Measurements from ENCODE around the gene SLC35E1.
"Not testable (repeated sequence)": the region's sequence is repeated elsewhere in the genome, so short reads cannot be mapped to it uniquely, and the experiment has no call there.

SLC35E1 gene

DNA sequence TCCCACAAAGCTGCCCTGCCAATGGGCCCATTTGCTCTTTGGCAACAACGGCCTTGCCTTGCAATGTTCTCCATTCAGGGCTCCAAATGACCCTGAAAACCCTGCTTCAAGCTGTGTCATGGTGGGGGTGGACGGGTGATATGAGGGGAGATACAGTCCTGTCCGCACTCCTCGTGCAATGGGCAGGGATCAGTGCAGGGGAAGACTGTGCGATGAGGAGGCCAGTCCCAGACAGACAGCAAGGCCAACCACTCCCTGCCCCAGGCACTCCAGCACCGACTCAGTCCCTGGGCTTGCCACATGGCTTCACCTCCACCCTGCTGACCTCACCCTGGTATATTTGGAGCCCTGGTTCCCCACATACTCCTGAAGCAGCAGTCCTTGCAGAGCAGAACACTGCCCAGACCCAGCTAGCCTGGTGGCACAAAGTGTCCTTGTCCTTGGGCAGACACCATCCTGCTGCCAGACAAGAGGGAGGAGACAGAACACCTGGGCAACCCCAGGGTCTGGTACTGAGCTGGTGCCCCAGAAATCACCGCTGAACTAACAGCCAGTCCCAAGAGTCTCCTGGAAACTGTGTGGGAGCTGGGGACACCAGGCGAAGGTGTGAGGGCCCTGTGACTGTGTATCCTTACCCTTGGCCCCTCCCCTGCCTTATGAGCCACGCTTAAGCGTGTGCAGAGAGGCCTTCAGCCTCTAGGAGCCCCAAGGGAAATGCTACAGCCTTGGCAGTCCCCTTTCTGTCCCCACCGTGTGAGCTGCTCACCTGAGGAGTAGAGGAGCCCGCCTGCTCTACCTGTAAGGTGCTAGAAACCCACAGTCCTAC is 9.1 kb upstream of the SLC35E1 start:
- DNase-seq (ENCODE audit: low spot score): no peak

DNA sequence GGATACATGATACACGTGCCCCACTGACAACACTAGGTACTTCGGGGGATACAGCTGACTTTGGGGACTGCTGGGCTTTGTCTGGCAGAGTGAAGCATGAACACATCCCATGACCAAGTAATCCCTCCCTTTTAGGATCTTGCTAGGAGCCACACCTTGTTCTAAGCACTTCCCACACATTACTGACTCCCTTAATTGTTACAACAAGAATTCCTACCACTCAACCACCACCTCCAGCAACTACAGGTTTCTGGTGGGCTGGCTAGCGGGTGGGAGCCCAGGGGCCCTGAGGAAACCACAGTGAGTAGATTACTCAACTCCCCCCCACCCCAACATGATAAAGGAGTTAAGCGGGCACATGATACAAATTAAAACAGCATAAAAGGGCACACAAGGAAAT is 7.2 kb upstream of the SLC35E1 start:
- DNase-seq (ENCODE audit: low spot score): no peak

- DNase-seq (ENCODE audit: low spot score): no peak
These were observed 5.3 kb upstream of the SLC35E1 start for GRCh38 chr19:16577531-16577985.

DNA sequence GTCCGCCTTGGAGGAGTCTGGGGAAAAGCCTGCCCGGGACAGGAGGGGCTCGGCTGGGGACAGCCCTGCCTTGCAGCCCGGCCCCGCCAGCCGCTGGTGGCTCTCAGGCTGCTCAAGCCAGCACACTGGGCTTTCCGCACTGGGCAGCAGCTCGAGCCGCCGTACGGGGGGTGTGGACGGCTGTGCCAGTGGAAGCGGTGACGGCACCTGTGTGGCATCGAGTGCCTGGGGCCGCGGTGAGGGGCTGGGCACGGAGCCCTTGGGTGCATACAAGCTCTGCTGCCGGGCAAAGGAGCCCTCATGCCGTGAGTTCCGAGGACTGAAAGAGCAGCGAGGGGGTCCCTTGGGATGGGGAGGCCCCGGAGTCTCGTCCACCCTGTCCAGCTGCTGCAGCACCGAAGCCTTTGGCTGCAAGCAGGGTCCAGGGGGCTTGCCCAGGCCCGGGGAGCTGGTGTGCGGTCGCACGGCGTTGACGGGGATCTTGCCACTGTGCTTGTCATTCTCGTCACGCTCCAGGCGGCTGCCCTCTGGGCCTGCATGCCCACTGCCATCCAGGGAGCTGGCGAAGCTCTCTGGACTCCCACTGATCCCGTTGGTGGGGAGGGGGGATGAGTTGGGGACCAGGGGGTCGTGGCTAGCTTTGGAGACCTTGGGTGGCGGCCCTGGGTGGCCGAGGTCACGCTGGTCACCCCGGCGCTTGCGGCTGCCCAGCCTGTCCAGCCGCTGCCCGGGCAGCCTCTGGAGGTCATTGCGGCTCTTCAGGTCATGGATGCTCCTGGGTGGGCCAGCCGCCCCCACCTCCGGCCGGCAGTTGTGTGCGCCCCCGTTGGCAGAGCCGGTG is 4.7 kb upstream of the SLC35E1 start:
- no peak for DNase-seq (ENCODE audit: low spot score)

GRCh38 chr19:16575861-16576689 is 3.9 kb upstream of the SLC35E1 start:
- no peak for DNase-seq (ENCODE audit: low spot score)

GRCh38 chr19:16575282-16575681 is 3.1 kb upstream of the SLC35E1 start:
- no peak for DNase-seq (ENCODE audit: low spot score)

GRCh38 chr19:16573925-16574324 is 1.7 kb upstream of the SLC35E1 start:
- no peak for DNase-seq (ENCODE audit: low spot score)

- no peak for DNase-seq (ENCODE audit: low spot score)
These were observed 1.1 kb upstream of the SLC35E1 start for GRCh38 chr19:16573296-16573695.

- no peak for DNase-seq (ENCODE audit: low spot score)
These were observed 338 bp downstream of the SLC35E1 start for GRCh38 chr19:16571822-16572331.

GRCh38 chr19:16571283-16571682 is 932 bp downstream of the SLC35E1 start:
- no peak for DNase-seq (ENCODE audit: low spot score)

DNA sequence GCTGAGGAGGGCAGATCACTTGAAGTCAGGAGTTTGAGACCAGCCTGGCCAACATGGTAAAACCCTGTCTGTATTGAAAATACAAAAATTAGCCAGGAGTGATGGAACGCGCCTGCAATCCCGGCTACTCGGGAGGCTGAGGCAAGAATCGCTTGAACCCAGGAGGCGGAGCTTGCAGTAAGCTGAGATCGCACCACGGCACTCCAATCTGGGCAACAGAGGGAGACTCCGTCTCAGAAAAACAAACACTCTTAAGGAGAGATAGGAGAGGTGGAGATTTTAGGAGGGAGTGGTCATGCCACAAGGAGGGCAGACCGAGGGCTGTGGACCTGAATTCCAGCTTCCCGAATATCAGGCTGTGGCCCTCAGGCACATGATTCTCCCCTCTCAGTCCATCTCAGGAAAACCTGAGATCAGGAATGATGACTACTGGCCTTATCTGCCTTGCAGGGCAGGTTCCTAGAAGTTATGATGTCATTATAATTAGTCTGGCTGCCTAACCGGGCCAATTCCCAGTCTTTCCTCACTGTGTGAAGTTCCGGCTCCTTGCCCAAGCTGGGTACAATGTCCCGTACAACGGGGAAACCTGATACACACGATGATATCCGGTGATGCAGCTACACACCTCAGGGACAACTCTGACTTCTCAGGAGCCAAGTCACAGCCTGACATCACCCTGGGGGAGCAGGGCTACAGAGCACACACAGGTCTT is 2.5 kb downstream of the SLC35E1 start:
- DNase-seq (ENCODE audit: low spot score): no peak

GRCh38 chr19:16566702-16567101 is 5.5 kb downstream of the SLC35E1 start:
- DNase-seq (ENCODE audit: low spot score): no peak

DNA sequence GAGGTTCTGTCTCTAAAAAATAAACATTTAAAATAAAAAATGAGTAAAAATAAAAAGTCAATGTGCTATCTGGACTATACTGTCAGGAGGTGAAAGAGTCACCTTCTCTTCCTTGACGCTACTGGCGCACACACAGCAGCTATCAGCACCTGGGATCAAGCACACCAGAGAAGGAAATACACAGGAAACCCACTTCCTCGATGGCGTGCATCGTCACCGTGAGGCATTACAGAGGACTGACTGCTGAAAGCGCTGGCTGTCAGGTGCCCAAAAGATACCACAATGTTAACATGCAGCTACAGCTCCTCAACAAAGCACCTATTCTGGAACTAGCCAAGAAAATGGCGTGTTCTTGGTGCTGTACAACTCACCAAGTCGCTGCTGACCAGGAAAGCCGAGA is 6.1 kb downstream of the SLC35E1 start:
- no peak for DNase-seq (ENCODE audit: low spot score)

GRCh38 chr19:16564842-16565241 is 7.4 kb downstream of the SLC35E1 start:
- no peak for DNase-seq (ENCODE audit: low spot score)

GRCh38 chr19:16562608-16563025 is 9.6 kb downstream of the SLC35E1 start:
- DNase-seq (ENCODE audit: low spot score): no peak

DNA sequence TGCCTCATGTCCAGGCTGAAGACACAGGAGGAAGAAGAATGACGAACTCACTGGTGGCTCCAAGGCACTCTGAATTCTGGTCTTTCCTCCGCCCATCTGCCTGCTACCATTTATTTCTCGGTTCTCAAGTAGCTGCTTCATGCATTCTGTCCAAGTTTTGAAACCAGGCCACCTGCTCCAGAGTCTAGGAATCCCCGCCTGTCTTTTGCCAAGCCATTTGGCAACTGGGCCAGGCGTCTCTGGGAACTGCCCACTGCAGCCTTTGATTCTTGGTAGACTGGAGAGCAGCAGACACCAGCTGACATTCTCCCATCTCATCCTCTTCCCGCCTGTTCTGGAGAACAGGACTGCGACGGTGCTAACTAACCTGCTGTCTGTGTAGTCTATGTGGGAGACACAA is 10.8 kb downstream of the SLC35E1 start:
- no peak for DNase-seq (ENCODE audit: low spot score)

DNA sequence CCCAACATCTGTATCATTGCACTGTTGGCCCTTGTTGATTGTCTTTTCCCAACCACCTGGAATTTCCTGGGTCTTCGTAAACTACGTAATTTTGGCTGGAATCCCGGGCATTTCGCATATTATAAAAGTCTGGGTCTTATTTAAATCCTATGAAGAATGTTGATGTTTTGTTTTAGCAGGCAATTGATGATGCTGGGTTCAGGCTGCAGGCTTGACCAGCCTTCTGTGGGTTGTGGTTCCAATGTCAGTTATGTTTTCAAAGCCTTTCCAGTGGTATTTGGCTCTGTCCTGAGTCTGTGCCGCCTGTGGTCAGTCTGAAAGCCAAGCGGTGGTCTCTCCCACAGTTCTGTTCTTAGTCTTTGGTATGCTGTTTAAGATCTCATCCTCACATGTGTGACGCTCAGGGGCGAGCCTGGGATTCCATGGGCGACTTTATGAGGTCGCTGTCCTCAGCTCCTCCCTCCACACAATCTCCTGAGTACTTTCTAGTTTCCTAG is 12.4 kb downstream of the SLC35E1 start:
- DNase-seq (ENCODE audit: low spot score): no peak

GRCh38 chr19:16554776-16555175 is 17.4 kb downstream of the SLC35E1 start:
- DNase-seq (ENCODE audit: low spot score): no peak

DNA sequence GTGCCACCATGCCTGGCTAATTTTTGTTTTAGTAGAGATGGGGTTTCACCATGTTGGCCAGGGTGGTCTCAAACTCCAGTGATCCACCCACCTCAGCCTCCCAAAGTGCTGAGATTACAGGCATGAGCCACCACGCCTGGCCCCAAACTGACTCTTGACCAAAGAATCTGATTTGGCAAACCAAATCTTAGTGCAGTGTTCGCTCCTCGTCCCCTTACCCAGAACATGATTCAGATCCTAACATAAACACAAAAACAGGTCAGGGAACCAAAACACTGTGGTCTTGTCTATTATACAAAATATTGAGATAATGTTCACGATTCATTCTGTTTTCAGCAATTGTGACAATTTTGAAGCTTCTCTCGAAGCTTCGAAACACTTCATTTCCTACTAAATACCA is 20.3 kb downstream of the SLC35E1 start:
- not testable (repeated sequence) for DNase-seq (ENCODE audit: low spot score)

DNA sequence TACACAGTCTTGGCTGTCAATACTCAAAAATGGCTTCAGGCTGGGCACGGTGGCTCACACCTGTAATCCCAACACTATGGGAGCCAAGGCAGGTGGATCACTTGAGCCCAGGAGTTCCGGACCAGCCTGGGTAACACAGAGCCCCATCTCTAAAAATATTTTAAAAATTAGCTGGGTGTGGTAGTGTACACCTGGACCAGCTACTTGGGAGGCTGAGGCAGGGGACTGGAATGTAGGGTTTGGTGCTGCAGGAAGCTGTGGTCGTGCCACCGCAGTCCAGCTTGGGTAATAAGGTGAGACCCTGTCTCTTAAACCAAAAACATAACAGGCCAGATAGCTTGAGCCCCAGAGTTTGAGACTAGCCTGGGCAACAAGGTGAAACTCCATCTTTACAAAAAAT is 23.3 kb downstream of the SLC35E1 start:
- DNase-seq (ENCODE audit: low spot score): no peak
